ENCODE data around the gene ASPHD2. TPM values are rescaled to one million over a fixed set of nuclear protein-coding genes. Genes with fewer than 3 reads are reported as not detected.

The ASPHD2 gene
- total RNA-seq, 1 experiment from 2014 or later: 7.1 TPM

DNA sequence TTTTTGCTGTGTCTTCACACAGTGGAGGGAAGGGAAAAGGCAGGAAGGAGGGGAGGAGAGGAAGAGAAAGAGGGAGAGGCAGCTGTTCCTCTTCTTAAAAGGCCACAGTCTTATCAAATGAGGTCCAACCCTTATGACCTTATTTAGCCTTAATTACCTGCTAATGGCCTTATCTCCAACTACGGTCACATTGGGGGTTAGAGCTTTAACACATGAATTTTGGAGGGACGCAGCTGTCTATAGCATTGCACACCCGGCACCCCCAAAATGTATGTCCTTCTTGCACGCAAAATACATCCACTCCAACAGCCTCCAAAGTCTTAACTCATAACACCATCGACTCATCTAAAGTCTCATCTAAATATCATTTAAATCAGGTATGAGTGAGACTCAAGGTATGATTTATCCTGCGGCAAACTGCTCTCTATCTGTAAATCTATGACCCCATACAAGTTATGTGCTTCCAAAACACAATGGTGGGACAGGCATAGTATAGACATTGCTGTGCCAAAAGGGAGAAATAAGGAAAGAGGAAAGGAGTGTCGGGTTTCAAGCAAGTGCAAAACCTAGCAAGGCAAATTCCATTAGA lies 45.0 kb upstream of the ASPHD2 start:
- no peak overlapping the region for H2AFZ ChIP-seq (ENCODE audit: low read length)
- H2BK15ac ChIP-seq (ENCODE audit: low read depth, low read length): no peak overlapping the region
- H2BK120ac ChIP-seq (ENCODE audit: low read depth, low read length, poor library complexity, severe bottlenecking): no peak overlapping the region
- H3K18ac ChIP-seq (ENCODE audit: insufficient read length, low read depth, low read length): no peak overlapping the region
- H3K14ac ChIP-seq (ENCODE audit: insufficient read depth, low read length): no peak overlapping the region
- H3K27ac ChIP-seq (ENCODE audit: insufficient read length, low read depth, low read length): no peak overlapping the region
- H2BK12ac ChIP-seq (ENCODE audit: insufficient read length, low read depth, low read length): no peak overlapping the region
- no peaks in the 10 kb centered on the region for H3K79me2 ChIP-seq (ENCODE audit: insufficient read depth, low read length)
- H2BK5ac ChIP-seq (ENCODE audit: insufficient read length, low read length): no peak overlapping the region
- no peaks in the 10 kb centered on the region; a peak in 1 of 7 replicates for H3K36me3 Mint-ChIP-seq (ENCODE audit: insufficient read depth in 1 of 3, low read depth in 3 of 3)
- peaks cover 0 to 2% of the 10 kb centered on the region in 2 experiments; a peak in 2 of 5 replicates for H3K9me3 Mint-ChIP-seq
- no peaks in the 10 kb centered on the region for H3K4me1 ChIP-seq (ENCODE audit: insufficient read depth, low read length)
- no peaks in the 10 kb centered on the region for H3K27me3 ChIP-seq (ENCODE audit: insufficient read depth, low read length)
- no peak overlapping the region for H3K23ac ChIP-seq (ENCODE audit: insufficient read length, low read depth, low read length)
- no peak overlapping the region for H2BK20ac ChIP-seq (ENCODE audit: low read depth, low read length, poor library complexity, severe bottlenecking)
- no peak overlapping the region for H3K9ac ChIP-seq (ENCODE audit: extremely low read depth, insufficient read length, low read length)
- peaks cover 31% of the 10 kb centered on the region for H3K27me3 Mint-ChIP-seq (ENCODE audit: low read depth)
- no peak overlapping the region for H4K91ac ChIP-seq (ENCODE audit: insufficient read length, low read depth, low read length)
- no peak overlapping the region for H3K4me2 ChIP-seq (ENCODE audit: insufficient read depth, insufficient read length, low read length)
- H3K79me1 ChIP-seq (ENCODE audit: insufficient read depth, low read depth, low read length, poor library complexity, severe bottlenecking): no peaks in the 10 kb centered on the region
- no peak overlapping the region for H2AK5ac ChIP-seq (ENCODE audit: insufficient read length, low read length)
- DNase-seq: no peak
- H3K27ac Mint-ChIP-seq: no peak overlapping the region
- H3K56ac ChIP-seq (ENCODE audit: insufficient read length, low read depth, low read length): no peak overlapping the region
- H4K5ac ChIP-seq (ENCODE audit: insufficient read length, low read depth, low read length): no peak overlapping the region
- no peak overlapping the region for H3K4me3 Mint-ChIP-seq
- H4K20me1 ChIP-seq (ENCODE audit: control insufficient read depth, insufficient read depth, insufficient read length): no peaks in the 10 kb centered on the region
- H3K9me3 ChIP-seq (ENCODE audit: control insufficient read depth, low read depth, low read length): no peaks in the 10 kb centered on the region
- no peaks in the 10 kb centered on the region for H3K23me2 ChIP-seq (ENCODE audit: insufficient read length, low read depth, low read length, poor library complexity, severe bottlenecking)
- TF ChIP-seq CTCF (conservative IDR thresholded peaks at IDR 0.05): no peak
- H3K4me1 Mint-ChIP-seq: peaks cover 6 to 10% of the 10 kb centered on the region in 2 experiments; a peak in 3 of 4 replicates
- H3K4ac ChIP-seq (ENCODE audit: low read depth, low read length): no peak overlapping the region
- H4K8ac ChIP-seq (replicated peaks; ENCODE audit: insufficient read length, low read depth, low read length): no peak overlapping the region
- no CpG with 5 or more reads among the region's 7 CpGs for WGBS (ENCODE audit: extremely low coverage, insufficient read length, low lambda C conversion rate)
- no peak overlapping the region for H3T11ph ChIP-seq (ENCODE audit: low read length)
